Gastrocnemius medialis (tissue), 4 donors: ENCODE data around the gene STON1. TPM values are rescaled to one million over a fixed set of nuclear protein-coding genes. Genes with fewer than 3 reads are reported as not detected.

Experiments used
- ATAC-seq, 2 donors: fragments of 150-250 bp; one replicate each; pipeline ENCODE4 v1.9.1; 2016
- DNase-seq, 2 donors: peaks; one replicate each; pipeline ENCODE4 v3.0.0-alpha.2; 2019
- H3K27ac ChIP-seq, 4 donors: fragments of 200-600 bp; sonication (generic); 1 replicate in 1 of 4; 2 replicates in 3 of 4; pipeline ENCODE4 v1.5.1; 2016 to 2018; ENCODE audit warnings: mild to moderate bottlenecking in 2 of 4, moderate library complexity in 1 of 4
- H3K27me3 ChIP-seq, 3 donors: fragments of 200-600 bp; sonication (generic) in 2 of 3; 1 replicate in 1 of 3; 2 replicates in 2 of 3; pipeline versions ENCODE4 v1.5.1 to v1.6.0; 2016 to 2019; ENCODE audit warnings: mild to moderate bottlenecking in 1 of 3, moderate library complexity in 1 of 3
- H3K36me3 ChIP-seq, 2 donors: fragments of 200-600 bp; sonication (generic) in 1 of 2; one replicate each; pipeline ENCODE4 v1.5.1; 2017 to 2018
- H3K4me1 ChIP-seq, 2 donors: fragments of 200-600 bp; sonication (generic) in 1 of 2; one replicate each; pipeline ENCODE4 v1.5.1; 2016 to 2017; ENCODE audit warnings: mild to moderate bottlenecking in 2 of 2
- H3K4me3 ChIP-seq, 4 donors: fragments of 200-600 bp; sonication (generic) in 3 of 4; 1 replicate in 1 of 4; 2 replicates in 3 of 4; pipeline ENCODE4 v1.5.1; 2016 to 2019; ENCODE audit warnings: mild to moderate bottlenecking in 2 of 4
- H3K9me3 ChIP-seq, 3 donors: fragments of 200-600 bp; sonication (generic) in 2 of 3; 1 replicate in 1 of 3; 2 replicates in 2 of 3; pipeline ENCODE4 v1.5.1; 2016 to 2019
- POLR2A ChIP-seq, 2 donors: fragments of 450-650 bp; IDR thresholded peaks; one replicate each; pipeline ENCODE4 v1.6.1; 2017; ENCODE audit warnings: antibody characterized with exemption in 2 of 2, mild to moderate bottlenecking in 2 of 2, moderate library complexity in 2 of 2
- in situ Hi-C, 4 donors: fragments of 200-750 bp; cut with MboI; loops; one replicate each; pipeline versions ENCODE4 v1.15.0 to v1.8.0; 2017; ENCODE audit warnings: low sequenced_read_pairs in 4 of 4
- intact Hi-C: fragments of 100-400 bp; cut with DNase I; formaldehyde crosslinking; loops from one replicate; pipeline ENCODE4 v1.15.1; 2023; ENCODE audit warnings: low total_unique reads
- total RNA-seq, 4 donors: library from RNA; depleted of rRNA; stranded (reverse); fragments of >200 nt; gene quantifications; one replicate each; pipeline versions ENCODE4 v1.1.0 to v1.2.3, GENCODE V29; 2016
- TF ChIP-seq, protein P1 (sequence below), 5 experiments: fragments of 450-650 bp in 3 of 5; fragments of 200-600 bp in 2 of 5; sonication (generic) in 2 of 5; IDR thresholded peaks in 4 of 5; conservative IDR thresholded peaks in 1 of 5; 1 replicate in 4 of 5; 2 replicates in 1 of 5; pipeline ENCODE4 v1.5.1; 2016 to 2019; ENCODE audit warnings: antibody characterized with exemption in 5 of 5, mild to moderate bottlenecking in 3 of 5, moderate library complexity in 3 of 5

Gene STON1
- total RNA-seq, 4 donors from 2014 or later: 2.6 to 5.2 (median 3.5) TPM

DNA sequence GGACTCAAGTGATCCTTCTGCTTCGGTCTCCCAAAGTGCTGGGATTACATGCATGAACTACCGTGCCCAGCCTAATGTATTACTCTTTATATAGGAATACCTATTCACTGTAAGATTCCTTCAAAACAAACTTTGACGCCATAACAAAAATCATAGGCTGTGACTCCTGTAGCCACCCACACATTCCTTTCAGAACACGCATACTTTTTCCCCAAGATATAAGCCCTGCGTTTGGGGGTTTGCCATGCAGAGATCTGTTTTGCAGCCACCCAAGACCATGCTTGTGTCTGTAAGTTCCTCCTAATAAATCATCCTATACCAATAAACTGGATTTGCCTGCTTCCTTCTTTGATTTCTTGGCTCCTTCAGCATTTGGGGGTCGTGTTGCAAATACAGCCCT lies 46.0 kb upstream of the STON1 start:
- H3K27ac ChIP-seq: no peak overlapping the region
- in situ Hi-C loops (no loop called here), intact Hi-C loops (no loop called here)
- H3K4me3 ChIP-seq: no peak overlapping the region
- no peaks in the 10 kb centered on the region for H3K9me3 ChIP-seq
- H3K36me3 ChIP-seq: peaks cover 0 to 26% of the 10 kb centered on the region in 2 donors
- H3K4me1 ChIP-seq: no peaks in the 10 kb centered on the region
- no peaks in the 10 kb centered on the region for H3K27me3 ChIP-seq
- TF ChIP-seq, protein P1, sequence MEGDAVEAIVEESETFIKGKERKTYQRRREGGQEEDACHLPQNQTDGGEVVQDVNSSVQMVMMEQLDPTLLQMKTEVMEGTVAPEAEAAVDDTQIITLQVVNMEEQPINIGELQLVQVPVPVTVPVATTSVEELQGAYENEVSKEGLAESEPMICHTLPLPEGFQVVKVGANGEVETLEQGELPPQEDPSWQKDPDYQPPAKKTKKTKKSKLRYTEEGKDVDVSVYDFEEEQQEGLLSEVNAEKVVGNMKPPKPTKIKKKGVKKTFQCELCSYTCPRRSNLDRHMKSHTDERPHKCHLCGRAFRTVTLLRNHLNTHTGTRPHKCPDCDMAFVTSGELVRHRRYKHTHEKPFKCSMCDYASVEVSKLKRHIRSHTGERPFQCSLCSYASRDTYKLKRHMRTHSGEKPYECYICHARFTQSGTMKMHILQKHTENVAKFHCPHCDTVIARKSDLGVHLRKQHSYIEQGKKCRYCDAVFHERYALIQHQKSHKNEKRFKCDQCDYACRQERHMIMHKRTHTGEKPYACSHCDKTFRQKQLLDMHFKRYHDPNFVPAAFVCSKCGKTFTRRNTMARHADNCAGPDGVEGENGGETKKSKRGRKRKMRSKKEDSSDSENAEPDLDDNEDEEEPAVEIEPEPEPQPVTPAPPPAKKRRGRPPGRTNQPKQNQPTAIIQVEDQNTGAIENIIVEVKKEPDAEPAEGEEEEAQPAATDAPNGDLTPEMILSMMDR (IDR thresholded peaks at IDR 0.05 in 4 of 5, conservative IDR thresholded peaks at IDR 0.05 in 1 of 5): no peak
- TF ChIP-seq POLR2A (IDR thresholded peaks at IDR 0.05): no peak
- DNase-seq: no peak
- no peak for ATAC-seq

DNA sequence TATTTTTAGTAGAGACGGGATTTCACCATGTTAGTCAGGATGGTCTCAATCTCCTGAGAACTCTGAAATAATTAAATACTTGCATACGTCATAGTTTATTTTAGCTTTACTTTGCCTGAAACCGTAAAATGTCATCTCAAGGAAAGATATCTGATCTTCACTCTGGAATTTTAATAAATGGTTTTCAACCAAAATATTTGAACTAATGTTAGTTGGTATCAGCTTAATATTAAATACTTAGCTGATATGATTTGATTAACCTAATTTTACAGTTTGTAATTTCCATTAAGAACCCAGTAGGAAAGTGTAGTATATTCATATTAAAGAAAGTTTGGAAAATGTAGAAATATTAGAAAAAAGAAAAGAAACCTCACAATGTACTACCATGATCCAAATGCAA lies 41.4 kb upstream of the STON1 start:
- no peak for ATAC-seq
- DNase-seq: no peak
- no peaks in the 10 kb centered on the region for H3K9me3 ChIP-seq
- in situ Hi-C loops (no loop called here), intact Hi-C loops (no loop called here)
- H3K27me3 ChIP-seq: no peaks in the 10 kb centered on the region
- no peaks in the 10 kb centered on the region for H3K4me1 ChIP-seq
- no peak overlapping the region for H3K4me3 ChIP-seq
- TF ChIP-seq, protein P1 (IDR thresholded peaks at IDR 0.05 in 4 of 5, conservative IDR thresholded peaks at IDR 0.05 in 1 of 5): no peak
- no peak for TF ChIP-seq POLR2A (IDR thresholded peaks at IDR 0.05)
- peaks cover 0 to 12% of the 10 kb centered on the region in 2 donors for H3K36me3 ChIP-seq
- no peak overlapping the region for H3K27ac ChIP-seq

DNA sequence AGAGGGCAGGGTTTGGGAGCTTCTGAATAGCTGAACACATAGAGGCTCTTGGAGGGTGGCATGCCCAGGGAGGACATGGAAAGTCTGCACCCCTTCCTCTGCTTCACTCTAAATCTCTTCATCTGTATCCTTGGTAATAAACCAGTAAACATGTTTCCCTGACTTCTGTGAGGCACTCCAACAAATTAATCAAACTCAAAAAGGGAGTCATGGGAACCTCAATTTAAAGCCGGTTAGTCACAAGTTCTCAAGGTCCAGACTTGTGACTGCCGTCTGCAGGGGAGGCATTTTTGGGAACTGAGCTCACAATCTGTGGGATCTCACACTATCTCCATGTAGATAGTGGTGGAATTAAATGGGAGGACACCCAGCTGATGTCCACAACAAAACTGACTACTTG lies 33.1 kb upstream of the STON1 start:
- no peaks in the 10 kb centered on the region for H3K9me3 ChIP-seq
- H3K4me1 ChIP-seq: no peaks in the 10 kb centered on the region
- ATAC-seq (no peak), DNase-seq (no peak)
- intact Hi-C loops (no loop called here), in situ Hi-C loops (no loop called here)
- no peaks in the 10 kb centered on the region for H3K27me3 ChIP-seq
- H3K36me3 ChIP-seq: peaks cover 3 to 55% of the 10 kb centered on the region in 2 donors
- no peak overlapping the region for H3K4me3 ChIP-seq
- H3K27ac ChIP-seq: no peak overlapping the region
- TF ChIP-seq, protein P1 (IDR thresholded peaks at IDR 0.05 in 4 of 5, conservative IDR thresholded peaks at IDR 0.05 in 1 of 5): no peak
- TF ChIP-seq POLR2A (IDR thresholded peaks at IDR 0.05): no peak

DNA sequence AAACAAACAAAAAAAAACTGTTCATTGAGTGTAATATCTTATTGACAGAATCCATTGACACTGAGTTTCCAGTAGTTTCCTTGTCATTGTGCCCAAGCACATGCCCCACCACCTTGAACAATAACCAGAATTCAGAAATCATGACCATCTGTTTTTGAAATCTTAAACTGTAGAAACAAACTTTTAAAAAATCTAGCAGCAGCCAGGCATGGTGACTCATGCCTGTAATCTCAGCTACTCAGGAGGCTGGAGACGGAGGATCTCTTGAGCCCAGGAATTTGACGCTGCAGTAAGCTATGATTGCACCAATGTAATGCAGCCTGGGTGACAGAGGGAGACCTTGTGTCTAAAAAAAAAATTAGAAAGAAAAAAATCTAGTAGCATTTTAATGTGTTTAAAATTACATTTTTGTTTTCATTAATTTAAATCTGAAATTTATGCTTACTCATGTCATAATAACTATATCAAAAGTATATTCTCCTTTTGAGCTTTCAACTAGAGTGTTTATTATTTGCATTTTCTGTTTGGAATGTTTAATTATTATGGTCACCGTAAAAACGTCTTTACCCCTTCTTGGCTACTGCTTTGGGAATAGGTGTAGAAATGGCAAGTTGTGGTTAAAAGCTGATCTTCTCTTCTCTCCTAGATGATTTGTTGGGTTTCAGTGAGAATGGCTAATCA lies 25.2 kb upstream of the STON1 start:
- no peaks in the 10 kb centered on the region for H3K9me3 ChIP-seq
- ATAC-seq: peak in 1 of 2 donors; percentile 8
- peaks cover 0 to 40% of the 10 kb centered on the region in 2 donors for H3K36me3 ChIP-seq

More for the DNA sequence above, 25.2 kb upstream of the STON1 start:
- intact Hi-C loops (no loop called here), in situ Hi-C loops (no loop called here)
- Histone ChIP-seq H3K4me1 (no peaks in the 10 kb centered on the region), H3K27ac (no peak overlapping the region), H3K27me3 (no peaks in the 10 kb centered on the region), H3K4me3 (no peak overlapping the region)
- DNase-seq: no peak
- TF ChIP-seq POLR2A (IDR thresholded peaks at IDR 0.05): no peak
- TF ChIP-seq, protein P1 (IDR thresholded peaks at IDR 0.05 in 4 of 5, conservative IDR thresholded peaks at IDR 0.05 in 1 of 5): no peak
